HEK293 (cell line): Measurements from ENCODE around the gene AGO1.

ENCODE experiments used
- CTCF ChIA-PET: fragments of 350-600 bp; formaldehyde crosslinking; extraction: SDS; loops from one replicate; lab custom pipeline; 2021; ENCODE audit warnings: antibody characterized with exemption; lab: Yijun Ruan, JAX
- POLR2A ChIA-PET: fragments of 300-600 bp; formaldehyde crosslinking; extraction: SDS; loops from one replicate; lab custom pipeline; 2020; ENCODE audit warnings: antibody characterized with exemption, inconsistent platforms; lab: Yijun Ruan, JAX
- H3K27ac ChIP-seq: fragments of 200-500 bp; sonication (Bioruptor generic); 2 replicates; pipeline ENCODE4 v1.5.1; 2014; ENCODE audit warnings: low read depth, low read length, control low read depth, inconsistent platforms; ENCODE audit errors: extremely low read depth
- H3K36me3 ChIP-seq, 2 experiments: fragments of 200-500 bp in 1 of 2; sonication (Bioruptor generic) in 1 of 2; 1 replicate in 1 of 2; 2 replicates in 1 of 2; pipeline ENCODE4 v1.5.1; 2014 to 2017; ENCODE audit warnings: inconsistent platforms in 2 of 2, low read length in 2 of 2; ENCODE audit not compliant: control insufficient read depth in 2 of 2, insufficient read depth in 1 of 2
- H3K4me1 ChIP-seq: fragments of 200-500 bp; sonication (Bioruptor generic); 2 replicates; pipeline ENCODE4 v1.5.1; 2014; ENCODE audit warnings: mild to moderate bottlenecking, low read length, inconsistent platforms; ENCODE audit not compliant: control insufficient read depth, insufficient read depth
- H3K4me3 ChIP-seq: 2 replicates; pipeline ENCODE4 v1.5.1; 2011; ENCODE audit warnings: low read depth, mild to moderate bottlenecking, control low read depth, low read length, moderate library complexity
- H3K9me3 ChIP-seq: fragments of 200-500 bp; sonication (Bioruptor generic); 2 replicates; pipeline ENCODE4 v1.5.1; 2014; ENCODE audit warnings: low read depth, low read length, inconsistent platforms; ENCODE audit not compliant: control insufficient read depth, insufficient read depth
- AEBP2 ChIP-seq: fragments of 450-650 bp; formaldehyde crosslinking; IDR thresholded peaks from 2 replicates; pipeline ENCODE4 v1.5.1; 2016; ENCODE audit warnings: missing biosample characterization, missing genetic modification characterization, borderline replicate concordance
- BCL11A ChIP-seq: fragments of 450-650 bp; formaldehyde crosslinking; IDR thresholded peaks from 2 replicates; pipeline ENCODE4 v1.5.1; 2016; ENCODE audit warnings: low read depth, missing biosample characterization, missing genetic modification characterization
- GLI2 ChIP-seq: fragments of 450-650 bp; formaldehyde crosslinking; IDR thresholded peaks from 2 replicates; pipeline ENCODE4; 2017; ENCODE audit warnings: missing biosample characterization, missing genetic modification characterization, low read depth, borderline replicate concordance
- GLIS2 ChIP-seq: fragments of 450-650 bp; formaldehyde crosslinking; IDR thresholded peaks from 2 replicates; pipeline ENCODE4 v1.5.1; 2016; ENCODE audit warnings: missing biosample characterization, missing genetic modification characterization
- HOXA7 ChIP-seq: sonication (generic); formaldehyde crosslinking; IDR thresholded peaks from 2 replicates; pipeline ENCODE4 v1.8.1; 2022; ENCODE audit warnings: missing genetic modification reagents, borderline replicate concordance
- KLF10 ChIP-seq: fragments of 450-650 bp; IDR thresholded peaks from 2 replicates; pipeline ENCODE4 v1.5.1; 2018; ENCODE audit warnings: missing biosample characterization, mild to moderate bottlenecking, missing genetic modification characterization
- KLF17 ChIP-seq: fragments of 450-650 bp; formaldehyde crosslinking; IDR thresholded peaks from 2 replicates; pipeline ENCODE4 v1.5.1; 2016; ENCODE audit warnings: missing biosample characterization, missing genetic modification characterization
- KLF8 ChIP-seq: fragments of 450-650 bp; formaldehyde crosslinking; IDR thresholded peaks from 2 replicates; pipeline ENCODE4 v1.5.1; 2016; ENCODE audit warnings: missing biosample characterization, missing genetic modification characterization
- KLF9 ChIP-seq: fragments of 450-650 bp; formaldehyde crosslinking; IDR thresholded peaks from 2 replicates; pipeline ENCODE4 v1.5.1; 2016; ENCODE audit warnings: missing biosample characterization, missing genetic modification characterization, low read depth
- MEIS1 ChIP-seq: sonication (generic); formaldehyde crosslinking; IDR thresholded peaks from 2 replicates; pipeline ENCODE4 v1.8.1; 2022; ENCODE audit warnings: missing genetic modification reagents, mild to moderate bottlenecking, borderline replicate concordance
- OSR2 ChIP-seq: fragments of 450-650 bp; formaldehyde crosslinking; IDR thresholded peaks from 2 replicates; pipeline ENCODE4 v1.5.1; 2016; ENCODE audit warnings: missing biosample characterization, missing genetic modification characterization
- SP2 ChIP-seq: fragments of 450-650 bp; formaldehyde crosslinking; IDR thresholded peaks from 2 replicates; pipeline ENCODE4 v1.5.1; 2016; ENCODE audit warnings: missing biosample characterization, missing genetic modification characterization
- TRIM28 ChIP-seq: IDR thresholded peaks from 2 replicates; pipeline ENCODE4 v1.6.1; 2011; ENCODE audit warnings: low read length, control low read depth, borderline replicate concordance
- ZBTB48 ChIP-seq: fragments of 450-650 bp; formaldehyde crosslinking; IDR thresholded peaks from 2 replicates; pipeline ENCODE4 v1.5.1; 2016; ENCODE audit warnings: missing biosample characterization, missing genetic modification characterization
- ZFP37 ChIP-seq: fragments of 450-650 bp; formaldehyde crosslinking; IDR thresholded peaks from 2 replicates; pipeline ENCODE4 v1.5.1; 2016; ENCODE audit warnings: missing biosample characterization, missing genetic modification characterization
- ZNF211 ChIP-seq: fragments of 450-650 bp; formaldehyde crosslinking; IDR thresholded peaks from 2 replicates; pipeline ENCODE4 v1.5.1; 2016; ENCODE audit warnings: low read depth, missing biosample characterization, missing genetic modification characterization
- ZNF394 ChIP-seq: fragments of 450-650 bp; formaldehyde crosslinking; IDR thresholded peaks from 2 replicates; pipeline ENCODE4 v1.5.1; 2016; ENCODE audit warnings: missing biosample characterization, missing genetic modification characterization, mild to moderate bottlenecking, moderate library complexity, borderline replicate concordance
- ZNF404 ChIP-seq: fragments of 450-650 bp; formaldehyde crosslinking; IDR thresholded peaks from 2 replicates; pipeline ENCODE4 v1.5.1; 2017; ENCODE audit warnings: missing biosample characterization, missing genetic modification characterization
- ZNF433 ChIP-seq: fragments of 450-650 bp; formaldehyde crosslinking; IDR thresholded peaks from 2 replicates; pipeline ENCODE4 v1.5.1; 2016; ENCODE audit warnings: missing biosample characterization, missing genetic modification characterization, low read depth
- ZNF449 ChIP-seq: fragments of 450-650 bp; formaldehyde crosslinking; IDR thresholded peaks from 2 replicates; pipeline ENCODE4 v1.5.1; 2017; ENCODE audit warnings: missing biosample characterization, mild to moderate bottlenecking, missing genetic modification characterization, moderate library complexity
- ZNF48 ChIP-seq: fragments of 450-650 bp; formaldehyde crosslinking; IDR thresholded peaks from 2 replicates; pipeline ENCODE4 v1.5.1; 2016; ENCODE audit warnings: missing biosample characterization, missing genetic modification characterization
- ZNF518A ChIP-seq: fragments of 450-650 bp; formaldehyde crosslinking; conservative IDR thresholded peaks from 2 replicates; pipeline ENCODE4 v1.5.1; 2016; ENCODE audit warnings: low read depth, missing biosample characterization, missing genetic modification characterization
- ZNF585B ChIP-seq: fragments of 450-650 bp; formaldehyde crosslinking; IDR thresholded peaks from 2 replicates; pipeline ENCODE4 v1.5.1; 2016; ENCODE audit warnings: missing biosample characterization, missing genetic modification characterization
- ZNF621 ChIP-seq: fragments of 450-650 bp; formaldehyde crosslinking; IDR thresholded peaks from 2 replicates; pipeline ENCODE4 v1.5.1; 2017; ENCODE audit warnings: missing biosample characterization, missing genetic modification characterization
- ZNF629 ChIP-seq: fragments of 450-650 bp; formaldehyde crosslinking; IDR thresholded peaks from 2 replicates; pipeline ENCODE4 v1.5.1; 2017; ENCODE audit warnings: missing biosample characterization, missing genetic modification characterization
- ZNF670 ChIP-seq: fragments of 450-650 bp; formaldehyde crosslinking; IDR thresholded peaks from 2 replicates; pipeline ENCODE4 v1.5.1; 2016; ENCODE audit warnings: missing biosample characterization, missing genetic modification characterization, low read depth
- ZSCAN16 ChIP-seq: fragments of 450-650 bp; formaldehyde crosslinking; IDR thresholded peaks from 2 replicates; pipeline ENCODE4 v1.5.1; 2016; ENCODE audit warnings: missing biosample characterization, missing genetic modification characterization

AGO1 gene

GRCh38 chr1:35931446-35932157 is 48.6 kb downstream of the AGO1 start (continued):
- no peak for TF ChIP-seq BCL11A (tag by site-specific recombination)
- TF ChIP-seq ZBTB48 (tag by site-specific recombination), result peak; percentile 76; the same call in 1 of the 2 replicates
- no peak for TF ChIP-seq ZNF48 (tag by site-specific recombination)
- peak; percentile 69 for TF ChIP-seq SP2 (tag by site-specific recombination)
- no peak for TF ChIP-seq ZNF670 (tag by site-specific recombination)
- TF ChIP-seq ZNF404 (tag by site-specific recombination), result no peak
- TF ChIP-seq ZNF449 (tag by site-specific recombination), result no peak
- no peak for TF ChIP-seq MEIS1 (CRISPR knock-in tag)
- TF ChIP-seq KLF9 (tag by site-specific recombination), result 0 out of 2 replicates have a peak, but pooled peaks have one; percentile 6
- peak; percentile 11; the same call in 1 of the 2 replicates for TF ChIP-seq ZNF629
- TF ChIP-seq TRIM28, result no peak
- TF ChIP-seq AEBP2 (tag by site-specific recombination), result no peak
- no peak for TF ChIP-seq ZSCAN16 (tag by site-specific recombination)
- no peak for TF ChIP-seq GLI2 (tag by site-specific recombination)
- TF ChIP-seq KLF17 (tag by site-specific recombination), result peak; percentile 80; the same call in 1 of the 2 replicates
- peak; percentile 77; the same call in 1 of the 2 replicates for TF ChIP-seq ZNF394 (tag by site-specific recombination)
- TF ChIP-seq GLIS2, result peak; percentile 96
- TF ChIP-seq KLF10 (tag by site-specific recombination), result no peak
- TF ChIP-seq HOXA7 (CRISPR knock-in tag), result no peak
- no peak for TF ChIP-seq ZNF433
- TF ChIP-seq ZFP37 (tag by site-specific recombination), result 0 out of 2 replicates have a peak, but pooled peaks have one; percentile 72
- 0 out of 2 replicates have a peak, but pooled peaks have one; percentile 73 for TF ChIP-seq KLF8 (tag by site-specific recombination)

GRCh38 chr1:35932158-35932636 is 49.2 kb downstream of the AGO1 start:
- no peak overlapping the region; the same call in 1 of the 2 replicates for H3K27ac ChIP-seq
- CTCF ChIA-PET, result interaction anchor here (1.2 to 1.4 kb wide), 2 partner anchors 49 to 203 kb away, joined by 3 to 7 read pairs; partner anchors contain the start of gene AGO1
- TF ChIP-seq ZNF518A (tag by site-specific recombination), result no peak
- TF ChIP-seq ZNF585B (tag by site-specific recombination), result 0 out of 2 replicates have a peak, but pooled peaks have one; percentile 9
- no peak for TF ChIP-seq ZNF621
- no peak for TF ChIP-seq ZNF211 (tag by site-specific recombination)
- TF ChIP-seq OSR2, result no peak

More at GRCh38 chr1:35932158-35932636, 49.2 kb downstream of the AGO1 start:
- Histone ChIP-seq H3K36me3 (peaks cover 0 to 4% of the 10 kb centered on the region in 2 experiments; a peak in 1 of 3 replicates), H3K4me3 (peak overlapping the region; percentile 95), H3K4me1 (peaks cover 24% of the 10 kb centered on the region), H3K9me3 (no peaks in the 10 kb centered on the region)
- POLR2A ChIA-PET, result interaction anchor here (0.8 to 2.3 kb wide), 4 partner anchors 49 to 518 kb away, joined by 3 to 13 read pairs (median 3); partner anchors contain the start of genes AGO1 and OSCP1
